ENCODE results near the gene CNNM3. TPM values are rescaled to one million over a fixed set of nuclear protein-coding genes. Genes with fewer than 3 reads are reported as not detected.

Gene CNNM3
- total RNA-seq, 1 experiment from 2014 or later: 13.8 TPM

GRCh38 chr2:96806468-96807126, 9.5 kb upstream of the CNNM3 start:
- Histone ChIP-seq H3K4me3 (ENCODE audit: insufficient read depth, low read depth, low read length) (no peak overlapping the region), H3K36me3 (replicated peaks; ENCODE audit: control insufficient read depth, insufficient read depth, low read length) (peaks cover 2% of the 10 kb centered on the region; the same call in 1 of the 2 replicates), H3K27me3 (ENCODE audit: control insufficient read depth, insufficient read depth, low read length) (no peaks in the 10 kb centered on the region)
- DNase-seq: no peak

- H3K36me3 ChIP-seq (replicated peaks; ENCODE audit: control insufficient read depth, insufficient read depth, low read length): peaks cover 2% of the 10 kb centered on the region; the same call in 1 of the 2 replicates
- no peaks in the 10 kb centered on the region for H3K27me3 ChIP-seq (ENCODE audit: control insufficient read depth, insufficient read depth, low read length)
- no peak overlapping the region for H3K4me3 ChIP-seq (ENCODE audit: insufficient read depth, low read depth, low read length)
- DNase-seq: no peak
These were observed 9.0 kb upstream of the CNNM3 start for GRCh38 chr2:96807127-96807471.

GRCh38 chr2:96808176-96808837, 7.8 kb upstream of the CNNM3 start:
- Histone ChIP-seq H3K4me3 (ENCODE audit: insufficient read depth, low read depth, low read length) (no peak overlapping the region), H3K27me3 (ENCODE audit: control insufficient read depth, insufficient read depth, low read length) (no peaks in the 10 kb centered on the region)
- DNase-seq: no peak

GRCh38 chr2:96809216-96809882, 6.7 kb upstream of the CNNM3 start:
- Histone ChIP-seq H3K36me3 (replicated peaks; ENCODE audit: control insufficient read depth, insufficient read depth, low read length) (peaks cover 2% of the 10 kb centered on the region; the same call in 1 of the 2 replicates), H3K4me3 (ENCODE audit: insufficient read depth, low read depth, low read length) (no peak overlapping the region), H3K27me3 (ENCODE audit: control insufficient read depth, insufficient read depth, low read length) (no peaks in the 10 kb centered on the region)
- no peak for DNase-seq

More at GRCh38 chr2:96808176-96808837, 7.8 kb upstream of the CNNM3 start:
- H3K36me3 ChIP-seq (replicated peaks; ENCODE audit: control insufficient read depth, insufficient read depth, low read length): peaks cover 2% of the 10 kb centered on the region; the same call in 1 of the 2 replicates

GRCh38 chr2:96809951-96810782, 5.9 kb upstream of the CNNM3 start:
- Histone ChIP-seq H3K27me3 (ENCODE audit: control insufficient read depth, insufficient read depth, low read length) (no peaks in the 10 kb centered on the region), H3K36me3 (replicated peaks; ENCODE audit: control insufficient read depth, insufficient read depth, low read length) (peaks cover 2% of the 10 kb centered on the region; the same call in 1 of the 2 replicates), H3K4me3 (ENCODE audit: insufficient read depth, low read depth, low read length) (no peak overlapping the region)
- no peak for DNase-seq

- Histone ChIP-seq H3K36me3 (replicated peaks; ENCODE audit: control insufficient read depth, insufficient read depth, low read length) (peaks cover 2% of the 10 kb centered on the region; the same call in 1 of the 2 replicates), H3K27me3 (ENCODE audit: control insufficient read depth, insufficient read depth, low read length) (no peaks in the 10 kb centered on the region; the same call in 1 of the 2 replicates), H3K4me3 (ENCODE audit: insufficient read depth, low read depth, low read length) (no peak overlapping the region)
- DNase-seq: no peak
These were observed 5.3 kb upstream of the CNNM3 start for GRCh38 chr2:96810783-96811192.

- H3K4me3 ChIP-seq (ENCODE audit: insufficient read depth, low read depth, low read length): no peak overlapping the region
- no peak for DNase-seq
- no peaks in the 10 kb centered on the region; the same call in 1 of the 2 replicates for H3K27me3 ChIP-seq (ENCODE audit: control insufficient read depth, insufficient read depth, low read length)
- H3K36me3 ChIP-seq (replicated peaks; ENCODE audit: control insufficient read depth, insufficient read depth, low read length): peaks cover 2% of the 10 kb centered on the region; the same call in 1 of the 2 replicates
These were observed 4.2 kb upstream of the CNNM3 start for GRCh38 chr2:96811917-96812316.

- Histone ChIP-seq H3K27me3 (ENCODE audit: control insufficient read depth, insufficient read depth, low read length) (peaks cover 5% of the 10 kb centered on the region), H3K4me3 (ENCODE audit: insufficient read depth, low read depth, low read length) (no peak overlapping the region), H3K36me3 (replicated peaks; ENCODE audit: control insufficient read depth, insufficient read depth, low read length) (peaks cover 3% of the 10 kb centered on the region)
- DNase-seq: no peak
These were observed 2.4 kb upstream of the CNNM3 start for GRCh38 chr2:96813656-96814055.

- Histone ChIP-seq H3K27me3 (ENCODE audit: control insufficient read depth, insufficient read depth, low read length) (peaks cover 5% of the 10 kb centered on the region), H3K36me3 (replicated peaks; ENCODE audit: control insufficient read depth, insufficient read depth, low read length) (peaks cover 8% of the 10 kb centered on the region), H3K4me3 (ENCODE audit: insufficient read depth, low read depth, low read length) (peak overlapping the region; percentile 62)
- DNase-seq: peak; percentile 77
These were observed 542 bp upstream of the CNNM3 start for GRCh38 chr2:96815326-96816126.

- DNase-seq: no peak
- peaks cover 8% of the 10 kb centered on the region for H3K36me3 ChIP-seq (replicated peaks; ENCODE audit: control insufficient read depth, insufficient read depth, low read length)
- peaks cover 5% of the 10 kb centered on the region for H3K27me3 ChIP-seq (ENCODE audit: control insufficient read depth, insufficient read depth, low read length)
- peak overlapping the region; percentile 77 for H3K4me3 ChIP-seq (ENCODE audit: insufficient read depth, low read depth, low read length)
These were observed 1.0 kb downstream of the CNNM3 start for GRCh38 chr2:96816836-96817702.

GRCh38 chr2:96817882-96818281, 1.8 kb downstream of the CNNM3 start:
- H3K36me3 ChIP-seq (replicated peaks; ENCODE audit: control insufficient read depth, insufficient read depth, low read length): peaks cover 10% of the 10 kb centered on the region
- DNase-seq: no peak
- peaks cover 5% of the 10 kb centered on the region for H3K27me3 ChIP-seq (ENCODE audit: control insufficient read depth, insufficient read depth, low read length)
- no peak overlapping the region for H3K4me3 ChIP-seq (ENCODE audit: insufficient read depth, low read depth, low read length)

- Histone ChIP-seq H3K27me3 (ENCODE audit: control insufficient read depth, insufficient read depth, low read length) (peaks cover 5% of the 10 kb centered on the region), H3K4me3 (ENCODE audit: insufficient read depth, low read depth, low read length) (no peak overlapping the region), H3K36me3 (replicated peaks; ENCODE audit: control insufficient read depth, insufficient read depth, low read length) (peaks cover 14% of the 10 kb centered on the region)
- no peak for DNase-seq
These were observed 3.2 kb downstream of the CNNM3 start for GRCh38 chr2:96819128-96819875.

All from H7 (cell line).